ENCODE data around the gene CFAP46. TPM values are rescaled to one million over a fixed set of nuclear protein-coding genes. Genes with fewer than 3 reads are reported as not detected.

The CFAP46 gene
- total and polyA plus RNA-seq, 2 of the 4 experiments (the other 2 are of a cell fraction) = 1.3 to 1.8 TPM

DNA sequence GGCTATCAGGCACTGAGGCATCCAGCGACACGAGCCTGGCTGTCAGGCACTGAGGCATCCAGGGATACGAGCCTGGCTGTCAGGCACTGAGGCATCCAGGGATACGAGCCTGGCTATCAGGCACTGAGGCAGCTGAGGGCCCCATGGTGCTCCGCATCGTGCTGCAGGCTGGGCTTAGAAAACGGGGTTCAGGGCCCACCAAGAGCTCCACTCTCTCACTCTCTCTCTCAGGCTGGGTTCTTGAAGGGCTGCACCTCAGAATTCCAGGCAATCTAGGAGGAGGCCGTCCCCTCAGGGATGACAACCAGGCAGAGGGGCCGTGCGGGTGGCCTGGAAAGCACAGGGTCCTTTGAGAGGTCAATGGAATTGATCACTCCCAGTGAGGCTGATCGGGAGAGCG, 69.0 kb downstream of the CFAP46 start:
- Histone ChIP-seq H2AFZ (replicated peaks; ENCODE audit: low read length, poor library complexity) (peak overlapping the region; percentile 6), H3K79me1 (ENCODE audit: low read depth in 1 of 2, low read length in 2 of 2) (no peaks in the 10 kb centered on the region), H3K27me3 (ENCODE audit: control insufficient read depth, insufficient read depth, low read length) (peaks cover 19% of the 10 kb centered on the region), H3K23ac (ENCODE audit: low read depth, low read length) (no peak overlapping the region), H4K20me1 (ENCODE audit: insufficient read depth, low read length) (no peaks in the 10 kb centered on the region), H3K4me2 (ENCODE audit: low read depth, low read length) (no peak overlapping the region), H4K8ac (ENCODE audit: low read depth in 2 of 2, low read length in 2 of 2) (no peak overlapping the region), H3K18ac (ENCODE audit: low read depth, low read length) (no peak overlapping the region), H3K4me3 (ENCODE audit: insufficient read depth, low read depth, low read length) (no peak overlapping the region), H4K91ac (ENCODE audit: insufficient read depth, low read depth, low read length) (no peak overlapping the region), H2AK9ac (replicated peaks; ENCODE audit: low read depth, low read length, poor library complexity) (no peak overlapping the region), H2AK5ac (ENCODE audit: low read depth, low read length) (no peak overlapping the region), H3K4ac (ENCODE audit: low read depth, low read length) (no peak overlapping the region), H3K36me3 (ENCODE audit: control insufficient read depth, insufficient read depth, low read length) (no peaks in the 10 kb centered on the region), H2BK5ac (ENCODE audit: low read depth, low read length, poor library complexity, severe bottlenecking) (no peak overlapping the region), H3K4me1 (ENCODE audit: control insufficient read depth, insufficient read depth, low read length) (no peaks in the 10 kb centered on the region), H3K56ac (ENCODE audit: extremely low read depth, insufficient read depth, low read length) (no peak overlapping the region), H3K27ac (ENCODE audit: insufficient read depth, low read length) (no peak overlapping the region), H2BK120ac (ENCODE audit: low read depth, low read length) (no peak overlapping the region), H2BK20ac (ENCODE audit: low read depth, low read length) (no peak overlapping the region), H3K14ac (replicated peaks; ENCODE audit: low read depth, low read length) (no peak overlapping the region), H3K9me1 (ENCODE audit: insufficient read depth, low read length) (no peaks in the 10 kb centered on the region), H3K9ac (ENCODE audit: low read depth, low read length) (no peak overlapping the region), H2BK15ac (ENCODE audit: low read depth, low read length) (no peak overlapping the region), H3K9me3 (ENCODE audit: control insufficient read depth, insufficient read depth, low read length) (peaks cover 2% of the 10 kb centered on the region), H4K5ac (ENCODE audit: low read depth, low read length) (no peak overlapping the region)
- TF ChIP-seq CEBPB (IDR thresholded peaks at IDR 0.05; ENCODE audit: low read depth, low read length) (no peak), MAZ (IDR thresholded peaks at IDR 0.05; ENCODE audit: borderline replicate concordance, low read depth, low read length) (no peak)
- whole genome bisulfite sequencing, 2 experiments (ENCODE audit: extremely low coverage in 2 of 2, insufficient read length in 1 of 2) = 54% methylated on average over 6 of the region's 12 CpGs; no CpG with 5 or more reads in 1 of the 2 experiments
- ATAC-seq (ENCODE audit: low read depth) = no peak
- in situ Hi-C loops (cut with MboI; ENCODE audit: low sequenced_read_pairs) (no loop called here), intact Hi-C loops (cut with micrococcal nuclease) (no loop called here), dilution Hi-C loops (cut with HindIII; ENCODE audit: low sequenced_read_pairs, unreplicated experiment) (no loop called here)
- CTCF ChIA-PET = no interaction called here
- no peak for DNase-seq
- no TSS peak for BruUV-seq (replicated peaks)
- POLR2A ChIA-PET (ENCODE audit: unreplicated experiment) = no interaction called here
